Caki2 (cell line): ENCODE results near the gene MED14. TPM values are rescaled to one million over a fixed set of nuclear protein-coding genes. Genes with fewer than 3 reads are reported as not detected.
A peak's percentile ranks its signal among the peaks of the same experiment; 100 is the strongest.
"Not testable (repeated sequence)": the region's sequence is repeated elsewhere in the genome, so short reads cannot be mapped to it uniquely, and the experiment has no call there.

Experiments
- DNase-seq: peaks from one replicate; pipeline ENCODE4 v3.0.0-alpha.2; 2015; ENCODE audit warnings: low read depth
- in situ Hi-C: cut with HindIII; loops from 2 replicates; pipeline ENCODE4 v1.10.0; 2016; ENCODE audit warnings: low sequenced_read_pairs, low pct_unique_long_range_greater_than_20kb, mixed read lengths
- total RNA-seq: library from RNA; depleted of rRNA; stranded (reverse); fragments of >200 nt; shearing (Covaris generic); gene quantifications from 2 replicates; pipeline ENCODE4 v1.2.3, GENCODE V29; 2014; ENCODE audit warnings: low replicate concordance

MED14 gene
- total RNA-seq, 1 experiment from 2014 or later = 4.8 TPM

GRCh38 chrX:40734971-40735324, 394 bp downstream of the MED14 start:
- in situ Hi-C loops = no loop called here
- DNase-seq = peak; percentile 1

DNA sequence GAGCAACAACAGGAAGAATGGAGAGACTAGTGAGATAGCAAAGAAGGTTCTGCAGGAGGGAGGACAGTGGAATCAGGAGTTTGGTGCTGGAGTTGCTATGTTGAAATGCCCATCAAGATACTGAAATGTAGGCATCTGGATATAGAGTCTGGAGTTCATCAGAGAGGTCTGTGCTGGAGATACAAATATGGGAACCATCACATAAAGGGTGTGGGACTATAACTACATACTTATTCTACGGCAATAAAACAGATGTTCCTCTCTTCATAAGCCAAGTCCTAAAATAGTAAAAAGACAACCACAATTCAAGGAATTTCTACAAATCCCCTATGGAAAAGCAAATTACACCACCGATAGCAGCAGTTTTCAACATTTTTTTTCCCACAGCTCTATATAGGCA, 1.6 kb downstream of the MED14 start:
- in situ Hi-C loops = no loop called here
- DNase-seq = no peak

GRCh38 chrX:40732499-40732898, 2.8 kb downstream of the MED14 start:
- in situ Hi-C loops, DNase-seq: not testable (repeated sequence)

GRCh38 chrX:40729598-40730584, 5.5 kb downstream of the MED14 start:
- in situ Hi-C loops = no loop called here
- DNase-seq = no peak

- no peak for DNase-seq
- in situ Hi-C loops = no loop called here
Observed at GRCh38 chrX:40727581-40728252, 7.6 kb downstream of the MED14 start.

GRCh38 chrX:40727093-40727492, 8.2 kb downstream of the MED14 start:
- in situ Hi-C loops = no loop called here
- no peak for DNase-seq

- no peak for DNase-seq
- in situ Hi-C loops = no loop called here
Observed at GRCh38 chrX:40722930-40723329, 12.4 kb downstream of the MED14 start.

- in situ Hi-C loops = no loop called here
- no peak for DNase-seq
Observed at GRCh38 chrX:40721489-40722106, 13.7 kb downstream of the MED14 start.

DNA sequence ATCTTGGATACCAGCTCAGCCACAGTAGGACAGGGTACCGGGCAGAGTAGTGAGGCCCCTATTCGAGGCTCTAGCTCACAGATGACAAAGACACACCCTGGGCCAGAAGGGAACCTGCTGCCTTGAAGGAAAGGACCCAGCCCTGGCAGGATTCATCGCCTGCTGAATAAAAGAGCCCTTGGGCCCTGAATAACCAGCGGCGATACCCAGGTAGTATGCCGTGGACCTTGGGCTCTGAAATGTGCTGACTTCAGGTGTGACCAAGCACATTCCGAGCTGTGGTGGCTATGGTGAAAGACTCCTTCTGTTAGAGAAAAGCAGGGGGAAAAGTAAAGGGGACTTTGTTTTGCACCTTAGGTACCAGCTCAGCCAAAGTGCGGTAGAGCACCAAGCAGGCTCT, 14.6 kb downstream of the MED14 start:
- no peak for DNase-seq
- in situ Hi-C loops = no loop called here

GRCh38 chrX:40720339-40720738, 15.0 kb downstream of the MED14 start:
- in situ Hi-C loops = no loop called here

DNA sequence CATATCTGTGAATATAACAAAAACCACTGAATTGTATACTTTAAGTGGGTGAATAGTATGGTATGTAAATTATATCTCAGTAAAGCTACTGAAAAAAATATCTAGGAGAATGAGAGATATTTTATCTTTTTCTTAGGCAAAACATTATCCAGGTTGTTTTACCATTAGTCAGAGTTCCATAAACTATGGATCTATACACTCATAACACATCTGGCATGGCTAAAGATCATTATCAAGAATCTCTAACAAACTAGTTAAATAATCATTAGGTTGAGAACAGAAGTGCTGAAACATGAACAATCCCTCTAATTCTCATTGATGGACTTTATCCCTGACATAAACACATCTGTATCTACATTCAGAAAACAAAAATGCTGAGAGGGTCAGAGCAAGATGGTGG, 15.6 kb downstream of the MED14 start:
- DNase-seq = no peak
- in situ Hi-C loops = no loop called here

More at GRCh38 chrX:40720339-40720738, 15.0 kb downstream of the MED14 start:
- no peak for DNase-seq

DNA sequence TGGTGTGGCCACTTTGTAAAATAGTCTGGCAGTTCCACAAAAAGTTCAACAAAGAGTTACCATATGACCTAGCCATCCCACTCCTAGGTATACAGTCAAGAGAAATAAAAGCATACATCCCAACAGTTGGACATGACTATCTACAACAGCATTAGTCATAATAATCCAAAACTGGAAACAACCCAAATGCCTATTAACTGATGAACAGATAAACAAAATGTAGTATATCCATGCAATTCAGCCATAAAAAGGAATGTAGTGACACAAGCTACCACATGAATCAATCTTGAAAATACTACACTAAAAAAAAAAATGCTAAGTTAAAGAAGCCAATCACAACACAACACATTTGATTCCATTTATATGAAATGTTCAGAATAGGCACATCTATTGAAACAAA, 16.1 kb downstream of the MED14 start:
- no peak for DNase-seq
- in situ Hi-C loops = no loop called here

GRCh38 chrX:40709395-40709794, 25.9 kb downstream of the MED14 start:
- in situ Hi-C loops = no loop called here
- no peak for DNase-seq

DNA sequence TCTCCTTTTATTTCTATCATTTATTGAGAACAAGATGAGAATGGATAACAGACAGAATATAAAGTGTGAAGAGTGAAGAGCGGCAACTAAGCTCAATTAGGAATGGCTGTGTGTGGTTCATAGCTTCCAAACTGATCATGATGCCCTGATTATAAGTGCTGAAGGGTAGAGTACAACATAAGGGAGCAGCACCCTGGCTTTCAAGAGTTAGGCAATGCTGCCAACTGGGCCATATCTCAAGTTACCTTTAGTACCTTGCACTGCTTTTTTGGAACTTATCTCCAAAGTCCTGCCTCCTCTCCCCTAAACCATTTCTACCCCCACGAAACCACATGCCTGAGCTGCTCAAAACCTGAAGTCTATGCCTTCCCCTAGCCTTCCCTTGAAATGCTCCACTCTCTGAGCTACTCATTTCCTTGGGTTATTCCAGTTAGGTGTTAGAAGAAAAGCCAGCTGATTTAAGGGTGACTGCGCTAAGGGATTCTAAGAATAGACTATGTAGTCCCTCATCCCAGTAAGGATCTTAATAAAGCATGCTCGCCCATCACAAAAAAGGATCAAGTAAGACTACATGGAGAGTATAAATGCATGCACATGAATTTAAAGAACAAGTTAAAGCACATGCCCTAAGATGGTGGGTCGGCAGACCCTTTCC, 29.6 kb downstream of the MED14 start:
- DNase-seq = no peak
- in situ Hi-C loops = no loop called here

DNA sequence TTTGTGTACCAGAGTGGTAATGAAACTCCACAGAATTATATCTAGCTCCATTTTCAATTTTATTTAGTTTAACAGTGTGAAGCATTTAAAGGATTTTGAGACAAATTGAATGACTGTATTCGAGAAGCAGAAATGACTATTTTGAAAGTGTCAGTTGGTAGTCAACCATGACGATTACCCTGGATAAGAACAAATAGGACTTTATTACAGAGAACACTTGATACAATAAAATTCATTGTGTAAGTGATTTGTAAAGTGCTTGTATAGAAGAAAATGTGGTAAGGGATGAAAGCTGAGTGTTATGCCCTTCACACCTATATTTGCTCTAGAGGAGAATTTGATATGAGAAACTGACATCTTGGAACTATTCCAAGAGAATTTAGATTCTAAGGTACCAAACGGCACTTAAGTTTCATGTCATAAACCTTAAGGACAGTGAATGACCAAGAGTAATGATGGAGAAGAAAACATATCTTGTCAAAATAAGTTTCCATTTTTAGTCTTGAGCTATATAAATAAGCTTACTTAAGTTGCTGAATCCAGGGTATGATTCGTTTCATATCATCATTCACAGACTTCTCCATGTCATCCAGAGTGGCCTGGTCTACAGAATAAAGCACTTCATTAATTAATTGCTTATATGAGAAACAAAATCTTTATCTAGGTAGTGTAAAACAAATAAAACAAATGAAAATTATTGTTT, 34.6 kb downstream of the MED14 start:
- in situ Hi-C loops = no loop called here

DNA sequence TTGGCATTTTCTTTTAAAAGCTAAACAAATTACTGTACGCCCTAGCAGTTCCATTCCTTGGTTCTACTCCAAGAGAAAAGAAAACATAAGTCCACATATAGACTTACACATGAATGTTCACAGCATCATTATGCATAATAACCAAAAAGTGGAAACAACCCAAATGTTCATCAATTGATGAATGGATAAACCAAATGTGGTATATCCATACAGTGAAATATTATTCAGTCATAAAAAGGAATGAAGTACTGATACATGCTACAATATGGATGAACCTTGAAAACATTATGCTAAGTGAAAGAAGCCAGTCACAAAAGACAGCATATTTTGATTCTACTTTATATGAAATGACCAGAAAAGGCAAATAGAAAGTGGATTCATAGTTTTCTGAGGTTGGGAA, 36.5 kb downstream of the MED14 start:
- in situ Hi-C loops = no loop called here
- DNase-seq = no peak

More for the DNA sequence above, 34.6 kb downstream of the MED14 start:
- no peak for DNase-seq

GRCh38 chrX:40694802-40695201, 40.5 kb downstream of the MED14 start:
- in situ Hi-C loops = no loop called here
- no peak for DNase-seq

- no peak for DNase-seq
- in situ Hi-C loops = no loop called here
Observed at GRCh38 chrX:40688929-40689328, 46.4 kb downstream of the MED14 start.
